HG02973 (cell line): ENCODE measurements around the gene PPARA.

ENCODE experiments used
- ATAC-seq: cut with Tn5 transposase; IDR thresholded peaks from one replicate; pipeline ENCODE4 v1.9.1; 2021; ENCODE audit warnings: moderate library complexity; ENCODE audit not compliant: unreplicated experiment

Gene PPARA

DNA sequence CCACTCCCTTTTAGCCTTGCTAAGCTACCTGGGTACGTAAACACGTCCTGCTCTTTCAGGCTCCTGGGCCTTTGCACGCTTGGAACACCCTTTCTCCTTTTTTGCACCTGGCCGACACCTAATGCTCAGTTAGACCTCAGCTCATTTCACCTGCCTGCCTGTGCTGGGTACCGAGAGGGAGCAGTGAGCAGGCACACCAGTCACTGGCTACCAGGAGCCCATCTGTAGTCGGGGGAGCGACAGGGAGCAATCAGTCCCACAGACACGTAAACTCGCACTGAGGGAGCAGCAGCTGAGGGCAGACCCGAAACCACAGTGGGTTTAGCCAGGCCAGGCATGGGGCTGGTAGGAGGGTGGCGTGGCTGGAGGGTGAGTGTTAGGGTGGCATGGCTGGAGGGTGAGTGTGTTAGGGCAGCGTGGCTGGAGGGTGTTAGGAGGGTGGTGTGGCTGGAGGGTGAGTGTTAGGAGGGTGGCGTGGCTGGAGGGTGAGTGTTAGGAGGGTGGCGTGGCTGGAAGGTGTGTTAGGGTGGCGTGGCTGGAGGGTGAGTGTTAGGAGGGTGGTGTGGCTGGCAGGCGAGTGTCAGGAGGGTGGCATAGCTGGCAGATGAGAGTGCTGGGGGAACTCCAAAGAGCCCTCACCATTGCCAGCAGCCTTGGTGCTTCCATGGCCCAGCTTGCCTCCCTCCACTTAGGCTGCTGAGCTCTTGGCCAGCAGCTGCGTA, 140.0 kb downstream of the PPARA start:
- no peak for ATAC-seq

GRCh38 chr22:46290843-46291785, 140.8 kb downstream of the PPARA start:
- ATAC-seq = no peak

- no peak for ATAC-seq
These were observed 141.8 kb downstream of the PPARA start for GRCh38 chr22:46292173-46292572.

DNA sequence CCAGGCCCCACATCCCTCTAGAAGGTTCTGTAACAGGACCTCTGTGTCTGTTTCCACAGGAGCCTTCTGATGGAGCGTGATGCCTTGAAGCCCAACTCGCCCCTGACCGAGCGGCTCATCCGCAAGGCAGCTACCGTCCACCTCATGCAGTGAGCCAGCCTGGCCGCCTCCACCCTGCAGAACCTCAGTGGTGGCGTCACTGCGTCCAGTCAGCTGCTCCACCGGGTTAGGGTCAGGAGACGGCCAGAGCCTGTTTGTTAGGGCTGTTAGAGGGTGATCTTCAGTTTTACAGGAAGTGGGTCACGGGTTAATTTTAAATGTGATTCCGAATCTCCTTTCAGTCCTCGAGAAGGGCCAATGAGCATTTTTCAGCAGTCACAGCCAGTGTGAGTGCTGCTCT, 142.4 kb downstream of the PPARA start:
- no peak for ATAC-seq
